H54 (cell line): Measurements from ENCODE around the gene MAP7D1.
A peak's percentile ranks its signal among the peaks of the same experiment; 100 is the strongest.
"Not testable (repeated sequence)": the region's sequence is repeated elsewhere in the genome, so short reads cannot be mapped to it uniquely, and the experiment has no call there.

ENCODE experiments used
- DNase-seq: peaks from one replicate; pipeline ENCODE4 v3.0.0; 2011; ENCODE audit warnings: low spot score, mixed read lengths; ENCODE audit not compliant: insufficient read length
- FAIRE-seq: peaks from 3 replicates; lab custom pipeline; 2011; peaks lifted over from hg19 to GRCh38; lab: Jason Lieb, UNC
- POLR2A ChIP-seq: IDR thresholded peaks from 2 replicates; pipeline ENCODE4 v1.6.1; 2011; ENCODE audit warnings: low read depth, mild to moderate bottlenecking, low read length

MAP7D1 gene

DNA sequence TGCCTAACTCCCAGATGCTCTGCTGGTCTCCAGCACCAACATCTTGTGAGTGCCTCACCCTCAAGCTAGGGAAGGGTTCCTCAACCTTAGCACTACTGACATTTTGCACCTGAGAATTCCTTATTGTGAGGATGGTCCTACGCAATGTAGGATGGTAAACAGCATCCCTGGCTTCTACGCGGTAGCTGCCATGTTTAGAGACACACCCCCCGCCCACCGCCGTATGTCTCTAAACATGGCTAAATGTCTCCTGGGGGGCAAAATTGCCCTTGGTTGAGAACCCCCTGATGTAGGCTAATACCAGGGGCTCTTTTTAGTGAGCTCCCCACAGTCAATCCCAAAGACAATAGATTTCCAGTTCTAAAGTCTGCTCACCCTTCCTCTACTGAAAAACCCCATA is 2.5 kb upstream of the MAP7D1 start:
- DNase-seq, result no peak
- TF ChIP-seq POLR2A, result no peak

DNA sequence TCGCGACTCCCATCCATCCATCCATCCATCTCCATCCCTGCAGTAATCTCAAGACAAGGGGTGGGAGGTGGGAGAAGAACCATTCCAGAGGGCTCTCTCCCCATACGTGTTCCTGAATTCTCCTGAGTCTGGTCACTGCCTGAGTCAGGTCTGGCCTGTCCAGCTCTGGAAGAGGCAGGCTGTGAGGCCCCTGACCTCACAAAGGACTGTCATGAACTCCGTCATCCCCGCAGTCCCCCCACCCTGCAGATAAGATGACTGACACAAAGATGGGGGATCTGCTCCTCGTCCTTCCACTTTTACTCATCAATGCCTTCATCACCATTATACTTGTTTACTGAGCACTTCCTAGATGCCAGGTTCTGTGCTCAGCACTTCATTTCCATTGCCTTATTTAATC is 1.6 kb upstream of the MAP7D1 start:
- no peak for TF ChIP-seq POLR2A
- FAIRE-seq, result no peak
- DNase-seq, result no peak

More for the DNA sequence above, 2.5 kb upstream of the MAP7D1 start:
- no peak for FAIRE-seq

DNA sequence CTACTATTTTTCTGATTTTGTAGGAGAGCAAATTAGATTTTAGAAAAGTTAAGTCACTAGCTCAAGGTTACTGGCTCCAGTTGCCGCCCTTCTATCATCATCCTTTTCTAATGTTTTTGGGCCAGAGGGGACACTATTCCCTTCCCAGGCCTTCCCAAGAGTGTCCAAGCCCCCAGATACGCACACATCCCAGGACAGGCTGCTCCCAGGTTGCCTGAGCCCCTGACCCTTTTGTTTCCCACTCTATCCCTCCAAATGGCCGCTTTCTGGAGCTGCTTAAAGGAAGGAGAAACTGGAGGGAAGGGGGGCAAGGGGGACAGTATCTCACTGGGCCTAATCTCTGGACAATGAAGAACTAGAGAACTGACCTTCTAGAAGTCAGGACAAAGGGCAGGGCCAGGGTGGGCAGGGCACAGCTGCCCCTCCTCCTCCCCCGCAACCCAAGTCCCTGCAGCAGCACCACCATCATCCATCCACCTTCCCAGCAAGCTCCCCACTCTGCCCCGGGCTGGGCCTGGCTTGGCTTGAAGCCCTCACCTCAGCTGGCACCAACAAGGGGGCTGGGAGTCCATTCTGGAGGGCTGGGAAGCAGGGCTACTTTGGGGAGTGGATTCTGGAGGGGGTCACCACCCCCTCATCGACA is 1.1 kb upstream of the MAP7D1 start:
- DNase-seq (no peak), FAIRE-seq (no peak)
- TF ChIP-seq POLR2A, result 0 out of 2 replicates have a peak, but pooled peaks have one; percentile 18

DNA sequence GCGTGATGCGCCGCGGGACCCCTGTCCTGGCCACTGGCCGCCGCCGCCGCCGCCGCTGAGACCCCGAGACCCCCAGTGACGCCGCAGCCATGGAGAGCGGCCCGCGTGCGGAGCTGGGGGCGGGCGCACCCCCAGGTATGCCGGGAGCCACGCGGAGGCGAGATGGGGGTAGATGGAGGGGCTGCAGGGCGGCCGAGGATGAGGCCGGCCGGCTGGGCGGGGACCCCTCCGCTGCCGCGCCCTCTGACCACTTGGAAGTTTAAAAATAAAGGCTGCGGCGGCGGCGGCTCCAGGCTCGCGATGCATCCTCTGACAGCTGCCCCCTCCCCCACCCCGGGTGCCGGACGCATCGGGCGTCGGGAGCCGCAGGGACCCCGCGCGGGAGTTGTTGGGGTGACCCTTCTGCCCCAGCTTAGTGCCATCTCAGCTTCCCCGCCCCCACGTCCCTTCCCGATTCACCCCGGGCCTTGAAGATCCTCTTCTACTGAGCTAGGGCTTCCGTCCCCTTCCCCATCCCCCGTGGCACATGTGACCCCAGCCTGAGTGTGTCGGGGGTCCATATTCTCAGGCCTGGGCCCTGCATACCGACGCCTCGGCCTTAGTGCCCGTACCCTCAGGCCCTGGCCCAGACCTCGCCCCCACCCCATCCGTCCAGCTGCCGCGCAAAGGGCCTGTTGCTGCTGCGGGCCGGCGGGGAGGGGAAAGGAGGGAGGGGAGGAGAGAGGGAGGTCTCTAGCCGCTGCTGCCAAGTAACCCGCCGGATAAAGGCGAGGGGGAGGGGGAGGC is 562 bp downstream of the MAP7D1 start:
- TF ChIP-seq POLR2A, result no peak
- FAIRE-seq (no peak), DNase-seq (no peak)

DNA sequence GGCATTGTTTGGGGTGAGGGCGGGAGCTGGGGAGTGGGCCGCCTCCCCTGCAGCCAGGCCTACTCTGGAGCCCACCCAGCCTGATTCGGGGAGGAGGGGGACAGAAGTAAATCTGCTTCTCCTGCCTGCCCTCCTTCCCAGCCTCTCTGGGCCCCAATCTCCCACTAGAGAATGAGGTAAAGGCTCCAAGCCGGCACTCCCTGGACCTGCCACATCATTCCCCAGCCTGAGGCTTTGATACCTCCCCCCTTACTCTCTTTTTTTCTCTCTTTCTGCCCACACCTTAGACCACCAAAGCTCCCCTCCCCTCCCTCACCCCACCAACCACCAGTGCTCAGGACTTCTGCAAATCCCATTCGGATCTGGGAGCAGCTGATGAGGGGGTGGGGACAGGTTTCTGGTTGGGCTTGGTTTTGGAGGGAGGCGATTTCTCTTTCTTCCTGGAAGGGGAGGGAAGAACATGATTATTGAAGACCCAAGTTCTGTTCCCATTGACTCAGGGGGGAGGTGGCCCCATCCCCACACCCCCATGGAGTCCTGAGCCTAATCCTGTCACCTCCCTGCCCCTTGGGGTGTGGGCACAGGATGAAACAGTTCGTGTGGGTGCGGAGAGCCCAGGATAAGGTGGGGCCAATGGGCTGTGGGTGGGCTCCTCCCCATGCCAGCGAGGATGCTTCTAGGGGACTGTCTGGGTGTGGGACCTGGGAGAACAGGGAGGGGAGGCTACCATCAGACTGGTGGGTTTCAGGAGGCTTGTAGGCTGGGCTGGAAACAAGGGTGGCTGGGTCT is 1.3 kb downstream of the MAP7D1 start:
- no peak for TF ChIP-seq POLR2A
- DNase-seq (no peak), FAIRE-seq (no peak)

DNA sequence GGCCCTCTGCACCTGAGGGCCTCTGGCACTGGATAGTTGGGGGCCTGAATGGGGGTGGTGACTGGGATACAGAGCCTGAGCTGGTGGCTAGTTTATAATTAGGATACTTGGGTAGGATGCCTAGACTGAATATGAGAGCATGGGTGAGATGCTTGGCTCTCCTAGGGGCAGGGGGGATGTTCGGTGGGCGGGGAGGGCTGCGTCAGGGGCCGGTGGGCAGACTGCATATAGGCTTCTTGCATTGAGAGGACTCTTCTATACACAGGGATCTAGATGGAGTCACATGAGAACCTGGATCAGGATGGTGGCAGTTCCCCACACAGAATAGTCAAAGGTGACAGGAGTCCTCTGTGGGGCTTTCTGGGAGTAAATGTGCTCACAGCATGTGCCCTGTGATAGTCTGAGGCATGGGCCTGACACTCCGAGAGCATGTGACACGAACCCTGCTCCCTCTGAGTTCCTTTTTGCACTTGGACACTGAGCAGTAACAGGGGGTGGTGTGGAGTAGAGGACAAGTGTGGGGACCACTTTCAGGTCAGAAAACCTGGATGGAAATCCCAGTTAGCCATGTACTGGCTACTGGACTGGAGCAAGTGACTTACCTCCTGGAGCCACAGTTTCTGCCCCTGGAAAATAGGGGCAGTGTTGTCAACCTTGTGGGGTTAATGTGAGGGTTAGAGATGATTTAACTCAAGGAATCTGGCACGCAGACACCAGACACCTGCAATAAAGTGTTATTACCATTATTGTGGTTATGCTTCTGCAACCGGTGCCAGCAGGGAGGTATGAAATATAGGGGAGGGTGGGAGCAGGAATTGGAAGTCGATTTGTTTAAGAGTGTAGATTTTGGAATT is 2.2 kb downstream of the MAP7D1 start:
- no peak for TF ChIP-seq POLR2A
- FAIRE-seq, result no peak
- DNase-seq, result no peak

DNA sequence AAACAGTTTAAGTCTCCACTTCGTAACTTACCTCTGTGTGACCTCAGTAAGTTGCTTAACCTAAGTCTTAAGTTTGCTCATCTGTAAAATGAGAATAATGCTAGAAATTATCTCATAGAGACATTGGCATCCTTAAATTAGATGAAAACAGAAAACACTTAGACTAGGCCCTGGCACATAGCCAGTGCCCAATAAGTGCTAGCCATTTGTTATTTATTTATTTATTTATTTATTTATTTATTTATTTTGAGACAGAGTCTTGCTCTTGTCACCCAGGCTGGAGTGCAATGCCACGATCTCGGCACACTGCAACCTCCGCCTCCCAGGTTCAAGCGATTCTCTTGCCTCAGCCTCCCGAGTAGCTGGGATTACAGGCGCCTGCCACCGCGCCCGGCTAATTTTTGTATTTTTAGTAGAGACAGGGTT is 2.9 kb downstream of the MAP7D1 start:
- FAIRE-seq, DNase-seq: not testable (repeated sequence)

DNA sequence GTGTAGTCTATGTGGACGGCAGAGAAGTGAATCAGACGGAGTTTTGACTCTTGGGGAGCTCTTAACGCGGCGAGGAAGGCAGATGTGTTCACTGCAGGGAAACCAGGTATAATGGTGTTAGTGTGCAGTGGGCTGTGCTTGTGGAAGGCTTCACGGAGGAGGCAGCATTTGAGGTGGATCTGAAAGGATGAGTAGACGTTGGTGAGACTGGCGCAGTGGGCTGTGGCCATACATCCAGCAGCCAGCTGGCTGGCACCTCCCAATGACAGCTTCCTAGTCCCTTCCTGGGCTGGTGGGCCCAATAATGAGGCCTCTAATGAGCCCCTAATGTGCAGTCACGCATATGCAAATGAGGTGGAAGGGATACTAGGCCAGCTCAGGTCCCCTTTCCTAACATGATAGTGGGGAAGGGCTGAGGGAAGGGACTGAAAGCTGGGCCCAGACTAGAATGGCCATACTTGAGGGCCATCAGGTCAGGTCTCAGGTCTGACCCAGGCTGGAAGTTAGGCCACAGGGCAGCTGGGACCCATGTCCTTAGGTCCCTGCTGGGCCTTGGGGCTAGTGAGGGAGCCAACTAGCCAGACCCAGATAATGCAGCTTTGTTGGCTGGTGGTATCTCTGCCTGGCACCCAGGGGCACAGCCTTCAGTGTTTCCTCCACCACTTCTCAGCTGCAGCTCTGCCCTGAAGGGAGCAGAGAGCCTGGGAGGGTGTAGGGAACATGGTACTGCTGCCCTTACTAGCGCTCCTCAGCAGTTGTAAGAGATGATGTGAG is 3.8 kb downstream of the MAP7D1 start:
- FAIRE-seq (no peak), DNase-seq (no peak)
- no peak for TF ChIP-seq POLR2A

DNA sequence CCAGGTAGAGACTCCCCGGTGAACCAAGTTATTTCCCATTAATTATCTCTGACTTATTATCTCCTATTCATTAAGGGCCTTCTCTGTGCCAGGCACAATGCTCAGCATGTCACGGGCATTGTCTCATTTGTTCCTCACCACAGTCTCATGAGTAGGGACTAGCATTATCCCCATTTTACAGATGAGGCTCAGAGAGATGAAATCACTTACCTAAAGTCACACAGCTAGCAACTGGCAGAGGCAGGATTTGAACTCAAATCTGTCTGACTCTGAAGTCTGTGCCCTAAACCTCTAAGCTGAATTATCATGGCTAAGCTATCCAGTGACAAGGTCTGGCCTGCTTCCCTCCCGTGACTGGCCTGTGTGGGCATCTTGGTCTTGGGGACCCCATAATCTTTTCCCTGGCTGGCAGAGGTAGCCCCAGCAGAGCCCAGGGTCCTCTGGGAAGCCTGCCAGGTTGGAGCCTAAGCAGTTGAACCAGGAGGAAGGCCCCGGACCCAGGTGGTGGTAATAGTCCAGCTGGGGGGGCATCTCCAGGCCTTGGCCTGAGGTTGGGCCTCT is 4.5 kb downstream of the MAP7D1 start:
- DNase-seq, result no peak
- no peak for TF ChIP-seq POLR2A
- FAIRE-seq, result no peak

DNA sequence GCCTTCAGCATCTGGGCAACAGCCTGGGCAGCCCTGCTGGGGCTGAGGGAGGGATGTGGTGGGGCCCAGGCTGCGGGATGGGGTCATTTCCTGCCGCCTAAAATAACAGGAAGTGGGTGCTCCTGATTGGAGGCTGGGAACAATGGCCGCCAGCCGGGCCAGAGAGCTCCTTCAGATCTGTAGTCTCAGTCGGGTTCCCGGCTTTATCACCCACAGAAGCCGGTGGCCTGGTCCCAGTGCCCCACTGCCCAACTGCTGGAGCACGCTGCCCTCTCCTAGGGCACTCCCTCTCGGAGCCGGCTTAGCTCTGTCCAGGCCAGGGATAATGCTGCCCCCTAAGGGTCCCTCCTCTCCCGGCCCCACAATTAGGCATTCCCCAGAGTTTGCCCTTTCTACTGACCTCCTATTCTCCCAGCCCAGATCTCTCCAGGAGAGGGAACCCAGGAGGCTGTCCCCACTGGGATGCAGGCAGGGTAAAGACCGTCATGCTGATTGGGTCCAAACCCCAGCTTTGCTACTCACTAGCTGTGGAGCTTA is 5.1 kb downstream of the MAP7D1 start:
- TF ChIP-seq POLR2A, result no peak
- no peak for FAIRE-seq
- DNase-seq, result peak; percentile 85

DNA sequence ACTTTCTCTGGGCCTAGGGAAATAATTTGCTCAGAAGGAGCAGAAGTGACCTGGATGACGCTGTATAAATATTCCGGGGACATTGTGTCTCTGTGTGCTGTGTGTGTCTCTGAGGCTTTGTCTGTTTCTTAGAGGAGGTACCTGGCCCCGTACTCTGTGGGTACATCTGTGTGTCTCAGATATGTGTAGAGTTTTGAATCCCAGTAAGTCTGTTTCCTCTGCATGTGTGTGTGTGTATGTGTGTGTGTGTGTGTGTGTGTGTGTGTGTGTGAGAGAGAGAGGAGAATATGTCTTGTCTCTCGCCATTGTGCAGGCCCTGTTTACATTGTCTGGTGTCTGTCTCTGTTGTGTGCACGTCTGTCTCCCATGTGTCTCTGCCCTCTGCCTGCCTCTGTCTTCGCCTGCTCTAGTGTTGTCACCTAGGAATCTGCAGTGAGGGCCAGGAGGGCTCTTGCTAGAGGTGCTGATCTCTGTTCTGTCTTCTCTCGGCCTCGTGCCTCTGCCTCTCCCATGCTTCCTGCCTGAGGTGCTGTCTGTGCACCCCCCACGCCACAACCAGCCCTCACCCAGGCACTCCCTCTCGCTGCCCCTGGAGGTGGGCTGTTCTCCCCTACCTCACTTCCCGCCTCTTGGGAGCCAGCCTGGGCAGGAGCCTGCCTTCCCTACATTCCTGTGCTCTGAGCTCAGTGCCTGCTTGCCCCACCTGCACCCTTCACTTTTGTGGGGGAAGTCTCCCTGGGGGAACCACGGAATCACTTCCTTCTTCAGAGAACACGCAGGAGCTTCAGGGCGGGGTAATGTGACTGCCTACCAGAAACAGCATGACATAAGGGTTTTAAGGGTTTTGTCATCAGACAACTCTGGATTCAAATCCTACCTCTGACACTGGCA is 5.9 kb downstream of the MAP7D1 start:
- DNase-seq (no peak), FAIRE-seq (no peak)
- no peak for TF ChIP-seq POLR2A
